H1 (cell line): Measurements from ENCODE around the gene ASXL1. TPM values are rescaled to one million over a fixed set of nuclear protein-coding genes. Genes with fewer than 3 reads are reported as not detected.

Experiments used
- CTCF ChIA-PET: fragments of 300-600 bp; sonication (Branson Sonifier 250); formaldehyde crosslinking; loops from one replicate; lab custom pipeline; 2021; ENCODE audit not compliant: partially characterized antibody; lab: Charles Lee
- POLR2A ChIA-PET: fragments of 300-600 bp; sonication (Branson Sonifier 250); formaldehyde crosslinking; loops from one replicate; lab custom pipeline; 2021; ENCODE audit warnings: inconsistent platforms; ENCODE audit not compliant: partially characterized antibody; lab: Charles Lee
- DNase-seq, 2 experiments: peaks; one replicate each; pipeline versions ENCODE4 v3.0.0 to v3.0.0-alpha.2; 2010 to 2022; ENCODE audit warnings: low spot score in 2 of 2, low read depth in 1 of 2, mixed read lengths in 1 of 2
- FAIRE-seq: peaks from 2 replicates; lab custom pipeline; 2011; peaks lifted over from hg19 to GRCh38; lab: Jason Lieb, UNC
- H2AFZ ChIP-seq: 2 replicates; pipeline ENCODE4 v1.8.1; 2012; ENCODE audit warnings: low read length, inconsistent platforms
- H2AK5ac ChIP-seq: 2 replicates; pipeline ENCODE4 v1.6.1; 2013; ENCODE audit warnings: low read depth, low read length
- H2BK120ac ChIP-seq: replicated peaks from 2 replicates; pipeline ENCODE3; 2013; ENCODE audit warnings: low read depth, low read length, inconsistent platforms
- H2BK12ac ChIP-seq: 2 replicates; pipeline ENCODE4 v1.6.1; 2013; ENCODE audit warnings: low read depth, low read length
- H2BK15ac ChIP-seq: 2 replicates; pipeline ENCODE4 v1.6.1; 2013; ENCODE audit warnings: low read length
- H2BK20ac ChIP-seq: 2 replicates; pipeline ENCODE4 v1.6.1; 2013; ENCODE audit warnings: low read length
- H2BK5ac ChIP-seq: 2 replicates; pipeline ENCODE4 v1.6.1; 2013; ENCODE audit warnings: low read depth, low read length
- H3K14ac ChIP-seq: 2 replicates; pipeline ENCODE4 v1.6.1; 2013; ENCODE audit warnings: inconsistent platforms; ENCODE audit not compliant: insufficient read length
- H3K18ac ChIP-seq: 2 replicates; pipeline ENCODE4 v1.6.1; 2013; ENCODE audit warnings: low read length; ENCODE audit errors: extremely low read depth
- H3K23ac ChIP-seq: 2 replicates; pipeline ENCODE4 v1.6.1; 2013; ENCODE audit warnings: inconsistent platforms; ENCODE audit not compliant: insufficient read length
- H3K23me2 ChIP-seq: 2 replicates; pipeline ENCODE4 v1.6.1; 2013; ENCODE audit warnings: low read depth, low read length
- H3K27ac ChIP-seq: 2 replicates; pipeline ENCODE4 v1.6.1; 2011; ENCODE audit warnings: low read depth, low read length, inconsistent platforms
- H3K27me3 ChIP-seq, 4 experiments: replicated peaks in 1 of 4; 1 replicate in 1 of 4; 2 replicates in 3 of 4; pipeline versions ENCODE4 v1.6.1 to v1.8.1; 2011 to 2013; ENCODE audit warnings: low read length in 3 of 4, mild to moderate bottlenecking in 3 of 4, inconsistent platforms in 2 of 4, mixed read lengths in 2 of 4, moderate library complexity in 1 of 4; ENCODE audit not compliant: control insufficient read depth in 3 of 4, insufficient read depth in 3 of 4; ENCODE audit errors: extremely low read depth in 1 of 4
- H3K36me3 ChIP-seq, 4 experiments: 2 replicates each; pipeline versions ENCODE4 v1.6.1 to v1.8.1; 2011 to 2013; ENCODE audit warnings: mild to moderate bottlenecking in 4 of 4, low read length in 3 of 4, moderate library complexity in 2 of 4, control low read depth in 1 of 4, inconsistent platforms in 1 of 4; ENCODE audit not compliant: insufficient read depth in 4 of 4, control insufficient read depth in 2 of 4
- H3K4ac ChIP-seq: replicated peaks from 2 replicates; pipeline ENCODE3; 2013; ENCODE audit warnings: low read length, low read depth, mixed read lengths, inconsistent platforms; ENCODE audit not compliant: insufficient read length
- H3K4me1 ChIP-seq, 4 experiments: replicated peaks in 1 of 4; 1 replicate in 1 of 4; 2 replicates in 3 of 4; pipeline versions ENCODE4 v1.6.1 to v1.8.1; 2011 to 2013; ENCODE audit warnings: low read length in 3 of 4, inconsistent platforms in 2 of 4, mixed read lengths in 1 of 4; ENCODE audit not compliant: insufficient read depth in 4 of 4, control insufficient read depth in 3 of 4
- H3K4me2 ChIP-seq, 2 experiments: 2 replicates each; pipeline versions ENCODE4 v1.6.1 to v1.8.1; 2011 to 2013; ENCODE audit warnings: low read depth in 2 of 2, low read length in 2 of 2, control low read depth in 1 of 2, inconsistent platforms in 1 of 2, mild to moderate bottlenecking in 1 of 2; ENCODE audit not compliant: insufficient read depth in 1 of 2
- H3K4me3 ChIP-seq, 4 experiments: fragments of 200-600, 300-600 bp in 1 of 4; sonication (generic), shearing (Covaris generic), sonication (Bioruptor Twin) in 1 of 4; 2 replicates each; pipeline versions ENCODE4 v1.5.1 to v1.8.1; 2011 to 2016; ENCODE audit warnings: low read length in 4 of 4, low read depth in 3 of 4, control low read depth in 2 of 4, inconsistent platforms in 2 of 4, mild to moderate bottlenecking in 2 of 4, mixed read lengths in 1 of 4, moderate library complexity in 1 of 4; ENCODE audit not compliant: insufficient read depth in 2 of 4; ENCODE audit errors: extremely low read depth in 1 of 4
- H3K56ac ChIP-seq: replicated peaks from 2 replicates; pipeline ENCODE3; 2013; ENCODE audit warnings: low read depth, mild to moderate bottlenecking, mixed read lengths, low read length, inconsistent platforms; ENCODE audit not compliant: insufficient read length
- H3K79me1 ChIP-seq: 2 replicates; pipeline ENCODE4 v1.6.1; 2013; ENCODE audit warnings: low read depth, low read length, control low read depth
- H3K79me2 ChIP-seq, 2 experiments: 2 replicates each; pipeline versions ENCODE4 v1.6.1 to v1.8.1; 2012 to 2013; ENCODE audit warnings: low read length in 2 of 2, mild to moderate bottlenecking in 2 of 2, inconsistent platforms in 1 of 2; ENCODE audit not compliant: insufficient read depth in 2 of 2, control insufficient read depth in 1 of 2
- H3K9ac ChIP-seq, 4 experiments: replicated peaks in 1 of 4; 1 replicate in 1 of 4; 2 replicates in 3 of 4; pipeline versions ENCODE4 v1.6.1 to v1.8.1; 2011 to 2013; ENCODE audit warnings: low read depth in 3 of 4, low read length in 3 of 4, control low read depth in 2 of 4, mild to moderate bottlenecking in 2 of 4, moderate library complexity in 2 of 4, inconsistent platforms in 1 of 4; ENCODE audit errors: extremely low read depth in 1 of 4
- H3K9me3 ChIP-seq, 2 experiments: 2 replicates each; pipeline versions ENCODE4 v1.6.1 to v1.8.1; 2012 to 2013; ENCODE audit warnings: mild to moderate bottlenecking in 2 of 2, moderate library complexity in 2 of 2, control low read depth in 1 of 2, inconsistent platforms in 1 of 2, low read depth in 1 of 2, low read length in 1 of 2, mixed read lengths in 1 of 2; ENCODE audit not compliant: insufficient read depth in 2 of 2
- H4K20me1 ChIP-seq, 2 experiments: replicated peaks in 1 of 2; 2 replicates each; pipeline versions ENCODE3 to v1.8.1; 2011 to 2013; ENCODE audit warnings: inconsistent platforms in 2 of 2, low read length in 2 of 2, mild to moderate bottlenecking in 1 of 2; ENCODE audit not compliant: insufficient read depth in 2 of 2, control insufficient read depth in 1 of 2
- H4K5ac ChIP-seq: 2 replicates; pipeline ENCODE4 v1.6.1; 2013; ENCODE audit warnings: low read length, low read depth, mixed read lengths, inconsistent platforms; ENCODE audit not compliant: insufficient read length
- H4K8ac ChIP-seq: 2 replicates; pipeline ENCODE4 v1.8.0; 2013; ENCODE audit warnings: mild to moderate bottlenecking, moderate library complexity, low read length, inconsistent platforms; ENCODE audit not compliant: insufficient read depth; ENCODE audit errors: extremely low read depth
- H4K91ac ChIP-seq: replicated peaks from 2 replicates; pipeline ENCODE3; 2013; ENCODE audit warnings: low read length, mixed read lengths, inconsistent platforms; ENCODE audit not compliant: insufficient read length
- CEBPB ChIP-seq: IDR thresholded peaks from 2 replicates; pipeline ENCODE4 v1.6.1; 2012; ENCODE audit warnings: low read depth, low read length
- TAF7 ChIP-seq: optimal IDR thresholded peaks from 2 replicates; pipeline ENCODE3; 2011; ENCODE audit warnings: low read depth, mild to moderate bottlenecking, inconsistent platforms, low read length, moderate library complexity, borderline replicate concordance
- WGBS, 2 experiments: shearing (Covaris generic) in 1 of 2; methylation state at CpG; one replicate each; pipeline versions ENCODE4 v1.1.6 to v1.1.7; 2013 to 2015; ENCODE audit warnings: low lambda C conversion rate in 2 of 2, mixed read lengths in 2 of 2, inconsistent platforms in 1 of 2, low coverage in 1 of 2, missing lambda C conversion rate in 1 of 2; ENCODE audit not compliant: insufficient replicate concordance in 2 of 2, insufficient coverage in 1 of 2, insufficient read length in 1 of 2; ENCODE audit errors: extremely low coverage in 1 of 2, missing lambda C conversion rate in 1 of 2; 5-methylcytosine and 5-hydroxymethylcytosine counted together
- polyA plus RNA-seq, 7 experiments: library from polyadenylated mRNA; depleted of rRNA in 3 of 7; stranded (reverse) in 5 of 7; unstranded in 2 of 7; fragments of >200 nt in 5 of 7; fragments of 200-250 nt in 2 of 7; gene quantifications; 1 replicate in 5 of 7; 2 replicates in 1 of 7; 4 replicates in 1 of 7; pipeline versions ENCODE4 v1.2.1 to v1.2.3, GENCODE V29; 2011 to 2013; ENCODE audit warnings: missing spikeins in 2 of 7, mixed read lengths in 2 of 7
- total RNA-seq: library from RNA; stranded (reverse); fragmentation: NEBNext Ultra II Directional; extraction: Animal tissue kit (Norgen Biotek cat#: 25700); gene quantifications from 2 replicates; pipeline ENCODE4 v1.2.1, GENCODE V29; 2021

ASXL1 gene
- total and polyA plus RNA-seq, 2 of the 8 experiments (the other 6 are each of a cell fraction or from before 2014, with no cell fraction given), result 10.6 to 26.5 TPM

DNA sequence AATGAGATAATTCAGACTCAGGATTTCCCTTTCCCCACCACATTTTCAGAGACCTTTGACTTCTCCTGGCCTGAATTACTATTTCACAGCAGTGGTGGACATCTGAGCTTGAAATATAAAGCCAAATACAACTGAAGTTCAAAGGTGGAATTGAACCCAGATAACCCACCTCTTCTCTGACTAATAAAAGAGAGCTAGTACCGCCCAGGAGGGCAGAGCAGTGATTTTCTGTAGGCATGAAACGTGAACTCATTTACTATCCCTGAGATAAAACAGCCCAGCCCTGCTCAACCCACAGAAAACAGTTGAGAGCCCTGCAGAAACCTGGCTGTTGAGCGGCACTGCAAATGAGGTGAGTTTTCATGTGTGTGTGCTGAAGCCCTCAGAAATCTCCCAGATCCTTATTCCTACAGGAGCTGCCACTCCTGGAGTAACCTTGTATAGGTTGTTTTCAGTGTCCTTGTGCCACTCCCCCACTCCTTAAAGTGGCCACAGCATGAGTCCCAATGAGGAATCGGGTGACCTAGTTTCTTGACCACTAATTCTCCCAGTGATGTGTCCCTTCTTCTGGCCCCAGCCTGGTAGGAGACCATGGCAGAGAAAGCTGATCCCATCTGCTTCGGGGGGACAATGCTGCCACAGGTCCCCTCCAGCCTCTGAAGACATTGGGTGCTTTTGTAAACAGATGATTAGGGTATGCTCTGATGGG, 127.8 kb downstream of the ASXL1 start:
- H4K20me1 ChIP-seq, result peaks cover 1 to 4% of the 10 kb centered on the region in 2 experiments
- H3K9me3 ChIP-seq, result peaks cover 0 to 4% of the 10 kb centered on the region in 2 experiments; a peak in 1 of 4 replicates
- no peak overlapping the region; the same call in 1 of the 2 replicates for H2AK5ac ChIP-seq
- H3K36me3 ChIP-seq, result no peaks in the 10 kb centered on the region
- no peaks in the 10 kb centered on the region for H3K27me3 ChIP-seq
- TF ChIP-seq TAF7 (no peak), CEBPB (no peak)
- H3K23ac ChIP-seq, result no peak overlapping the region
- no peak overlapping the region for H3K4ac ChIP-seq
- no peak overlapping the region for H4K91ac ChIP-seq
- H3K4me2 ChIP-seq, result no peak overlapping the region; a peak in 1 of 4 replicates
- FAIRE-seq, result no peak
- H2BK12ac ChIP-seq, result no peak overlapping the region
- H2BK20ac ChIP-seq, result no peak overlapping the region
- no peak for DNase-seq
- H3K14ac ChIP-seq, result no peak overlapping the region
- ChIA-PET POLR2A (interaction anchor here (0.5 to 1.9 kb wide), 4 partner anchors 10 to 279 kb away, joined by 3 to 5 read pairs (median 4); no protein-coding TSS in a partner anchor), CTCF (interaction anchor here (0.6 to 2.4 kb wide), 21 partner anchors 9 to 176 kb away, joined by 3 to 32 read pairs (median 4); no protein-coding TSS in a partner anchor)
- no peak overlapping the region for H3K4me3 ChIP-seq
- peaks cover under 1 to 11% of the 10 kb centered on the region in 2 experiments; a peak in 2 of 4 replicates for H3K79me2 ChIP-seq
- peaks cover 3% of the 10 kb centered on the region for H3K79me1 ChIP-seq
- no peak overlapping the region for H3K27ac ChIP-seq
- H3K4me1 ChIP-seq, result peaks cover 6 to 8% (median 7%) of the 10 kb centered on the region in 4 experiments; a peak in 6 of 7 replicates
- H3K9ac ChIP-seq, result no peak overlapping the region
- H3K18ac ChIP-seq, result no peak overlapping the region
- no peak overlapping the region for H2BK15ac ChIP-seq
- H2BK5ac ChIP-seq, result no peak overlapping the region
- H3K23me2 ChIP-seq, result peaks cover 8% of the 10 kb centered on the region; the same call in 1 of the 2 replicates
- no peak overlapping the region for H4K8ac ChIP-seq
- no peak overlapping the region for H4K5ac ChIP-seq
- H2BK120ac ChIP-seq, result no peak overlapping the region
- WGBS, 2 experiments, result 71% methylated on average over 5 of the region's 5 CpGs; no CpG with 5 or more reads in 1 of the 2 experiments
- no peak overlapping the region for H2AFZ ChIP-seq
- no peak overlapping the region for H3K56ac ChIP-seq
